ENCODE results near the gene FRZB.

FRZB gene

GRCh38 chr2:182868054-182868796, 1.8 kb upstream of the FRZB start:
- no peak for TF ChIP-seq CTCF (IDR thresholded peaks at IDR 0.05)
- TF ChIP-seq ZFX (IDR thresholded peaks at IDR 0.05; ENCODE audit: borderline replicate concordance): no peak
- no peak overlapping the region for H3K27ac ChIP-seq

- H3K27ac ChIP-seq: no peak overlapping the region
- no peak for TF ChIP-seq CTCF (IDR thresholded peaks at IDR 0.05)
- TF ChIP-seq ZFX (IDR thresholded peaks at IDR 0.05; ENCODE audit: borderline replicate concordance): no peak
Measured at GRCh38 chr2:182867426-182868053, 1.1 kb upstream of the FRZB start.

- H3K27ac ChIP-seq: no peak overlapping the region
- TF ChIP-seq CTCF (IDR thresholded peaks at IDR 0.05) (no peak), ZFX (IDR thresholded peaks at IDR 0.05; ENCODE audit: borderline replicate concordance) (no peak)
Measured at GRCh38 chr2:182866095-182866460, 359 bp downstream of the FRZB start.

- no peak overlapping the region for H3K27ac ChIP-seq
- TF ChIP-seq ZFX (IDR thresholded peaks at IDR 0.05; ENCODE audit: borderline replicate concordance) (no peak), CTCF (IDR thresholded peaks at IDR 0.05) (no peak)
Measured at GRCh38 chr2:182864949-182865570, 1.4 kb downstream of the FRZB start.

- TF ChIP-seq CTCF (IDR thresholded peaks at IDR 0.05): no peak
- no peak for TF ChIP-seq ZFX (IDR thresholded peaks at IDR 0.05; ENCODE audit: borderline replicate concordance)
- no peak overlapping the region for H3K27ac ChIP-seq
Measured at GRCh38 chr2:182863642-182864041, 2.8 kb downstream of the FRZB start.

- TF ChIP-seq CTCF (IDR thresholded peaks at IDR 0.05): no peak
- no peak for TF ChIP-seq ZFX (IDR thresholded peaks at IDR 0.05; ENCODE audit: borderline replicate concordance)
- H3K27ac ChIP-seq: no peak overlapping the region
Measured at GRCh38 chr2:182862091-182862490, 4.3 kb downstream of the FRZB start.

- no peak overlapping the region for H3K27ac ChIP-seq
- no peak for TF ChIP-seq CTCF (IDR thresholded peaks at IDR 0.05)
- no peak for TF ChIP-seq ZFX (IDR thresholded peaks at IDR 0.05; ENCODE audit: borderline replicate concordance)
Measured at GRCh38 chr2:182860858-182861257, 5.6 kb downstream of the FRZB start.

Data from 22Rv1 (cell line).